ENCODE data around the gene FTCDNL1.

Gene FTCDNL1

GRCh38 chr2:199743415-199744120, 107.4 kb downstream of the FTCDNL1 start:
- DNase-seq (ENCODE audit: low read depth in 1 of 2, low spot score in 1 of 2) = no peak

DNA sequence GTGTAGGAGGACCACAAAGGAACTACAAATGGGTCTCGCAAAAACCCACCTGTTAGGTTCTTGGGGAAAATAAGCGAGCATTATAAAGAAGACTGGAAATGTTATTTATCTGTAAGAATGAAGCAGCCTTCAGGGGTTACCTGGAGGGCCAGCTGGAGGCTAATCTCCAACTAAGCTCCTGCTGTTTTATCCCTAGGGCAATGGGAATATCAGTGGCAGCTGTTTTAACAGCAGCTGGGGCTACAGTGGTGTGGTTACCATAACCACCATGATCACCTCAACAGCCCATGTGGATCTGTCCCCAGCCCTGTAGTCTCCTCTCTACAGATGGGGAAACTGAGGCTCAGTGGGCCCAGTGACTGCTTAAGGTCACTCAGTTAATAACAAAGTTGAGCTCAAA, 108.1 kb downstream of the FTCDNL1 start:
- no peak for DNase-seq (ENCODE audit: low read depth in 1 of 2, low spot score in 1 of 2)

GRCh38 chr2:199740111-199740428, 110.9 kb downstream of the FTCDNL1 start:
- no peak for DNase-seq (ENCODE audit: low read depth in 1 of 2, low spot score in 1 of 2)

- DNase-seq (ENCODE audit: low read depth in 1 of 2, low spot score in 1 of 2) = peak; percentile 25 to 52
Measured at GRCh38 chr2:199739413-199740110, 111.4 kb downstream of the FTCDNL1 start.

GRCh38 chr2:199738727-199739412, 112.1 kb downstream of the FTCDNL1 start:
- DNase-seq (ENCODE audit: low read depth in 1 of 2, low spot score in 1 of 2) = no peak

DNA sequence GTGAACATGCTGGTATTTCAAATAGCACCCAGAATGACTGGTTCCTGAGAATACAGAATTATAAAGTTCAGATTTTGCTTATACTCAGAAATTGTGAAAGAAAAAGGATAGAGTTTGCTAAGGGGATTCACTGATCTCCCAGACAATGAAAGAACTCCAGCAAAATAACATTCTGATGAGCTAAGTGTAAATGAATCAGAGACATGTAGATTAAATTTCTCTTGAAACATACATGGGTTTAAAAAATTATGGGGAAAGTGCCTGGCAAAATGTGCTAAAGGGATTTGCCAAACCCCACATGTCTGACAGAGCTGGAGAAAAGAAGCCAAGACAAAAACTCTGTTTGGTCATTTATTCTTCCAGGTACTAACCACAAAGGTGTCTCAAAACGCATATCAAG, 116.3 kb downstream of the FTCDNL1 start:
- no peak for DNase-seq (ENCODE audit: low read depth in 1 of 2, low spot score in 1 of 2)

DNA sequence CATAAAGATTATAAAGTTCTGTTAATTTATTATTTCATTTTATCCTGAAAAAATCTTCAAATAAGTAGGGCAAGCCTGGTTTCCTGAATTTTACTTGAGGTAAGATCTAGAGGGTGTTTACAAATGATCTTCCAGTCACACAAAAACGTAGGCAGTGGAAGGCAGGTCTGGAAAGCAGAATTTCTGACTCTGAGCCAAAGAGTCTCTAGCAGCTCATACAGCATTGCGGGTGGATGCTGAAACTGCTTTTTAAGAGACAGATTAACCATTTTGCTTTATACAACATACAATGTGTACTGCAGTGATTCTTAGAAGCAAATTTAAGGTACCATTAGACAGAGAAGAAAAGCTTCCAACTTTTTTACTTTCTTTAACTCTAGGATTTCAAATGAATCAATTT, 117.0 kb downstream of the FTCDNL1 start:
- no peak for DNase-seq (ENCODE audit: low read depth in 1 of 2, low spot score in 1 of 2)

- DNase-seq (ENCODE audit: low read depth in 1 of 2, low spot score in 1 of 2) = no peak
Measured at GRCh38 chr2:199727801-199728200, 123.2 kb downstream of the FTCDNL1 start.

DNA sequence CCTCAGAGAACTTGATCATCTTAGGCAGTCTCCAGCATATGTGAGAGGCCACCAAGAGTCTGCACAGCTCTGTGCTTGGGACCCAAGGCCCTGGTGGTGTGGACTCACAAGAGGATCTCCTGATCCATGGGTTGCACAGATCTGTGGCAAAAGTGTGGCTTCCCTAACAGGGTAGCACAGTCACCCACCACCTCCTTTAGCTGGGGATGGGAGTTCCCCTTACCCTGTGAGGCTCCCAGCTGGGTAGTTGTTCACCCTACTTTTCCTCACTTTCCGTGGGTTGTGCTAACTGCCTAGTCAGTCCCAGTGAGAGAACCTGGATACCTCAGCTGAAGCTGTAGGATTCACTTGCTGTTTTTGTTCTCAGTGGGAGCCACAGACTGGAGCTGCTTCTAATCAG, 123.7 kb downstream of the FTCDNL1 start:
- DNase-seq (ENCODE audit: low read depth in 1 of 2, low spot score in 1 of 2) = no peak

- no peak for DNase-seq (ENCODE audit: low read depth in 1 of 2, low spot score in 1 of 2)
Measured at GRCh38 chr2:199718074-199718473, 132.9 kb downstream of the FTCDNL1 start.

DNA sequence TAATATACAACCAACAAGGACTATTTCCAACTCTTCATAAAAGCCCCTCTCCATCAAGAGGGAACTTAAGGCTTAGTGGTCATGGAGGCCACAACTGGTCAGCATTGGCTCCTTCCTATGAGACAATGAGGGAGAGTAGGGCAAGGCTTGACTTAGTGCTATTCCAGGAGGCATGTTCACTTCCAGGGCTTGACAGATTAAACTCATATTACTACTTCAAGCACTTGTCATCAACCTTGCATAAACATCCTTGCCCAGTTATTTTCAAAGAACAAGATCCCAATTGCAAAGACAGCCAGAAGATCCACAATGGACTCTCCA, 133.4 kb downstream of the FTCDNL1 start:
- DNase-seq (ENCODE audit: low read depth in 1 of 2, low spot score in 1 of 2) = no peak

- DNase-seq (ENCODE audit: low read depth in 1 of 2, low spot score in 1 of 2) = no peak
Measured at GRCh38 chr2:199716807-199717586, 134.0 kb downstream of the FTCDNL1 start.

- DNase-seq (ENCODE audit: low read depth in 1 of 2, low spot score in 1 of 2) = no peak
Measured at GRCh38 chr2:199713746-199714145, 137.2 kb downstream of the FTCDNL1 start.

DNA sequence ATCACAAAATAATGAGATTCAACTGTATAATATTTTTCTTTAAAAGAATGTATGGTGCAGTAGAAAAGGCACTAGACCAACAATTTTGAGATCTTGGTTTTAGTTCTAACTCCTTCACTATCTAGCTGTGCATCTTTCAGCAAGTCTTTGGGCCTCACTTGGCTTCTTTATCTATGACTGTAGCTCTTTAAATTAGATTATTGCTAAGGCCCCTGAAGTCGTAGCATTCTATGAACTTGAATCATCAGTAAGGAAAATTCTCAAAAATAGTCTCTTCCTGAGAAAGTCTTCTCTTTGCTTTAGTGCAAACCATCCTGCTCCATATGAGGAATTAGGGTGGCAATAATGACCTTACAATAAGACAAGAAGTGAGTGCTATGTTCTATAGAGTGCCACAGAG, 140.4 kb downstream of the FTCDNL1 start:
- DNase-seq (ENCODE audit: low read depth in 1 of 2, low spot score in 1 of 2) = no peak
